Upper lobe of left lung (tissue), 6 donors: Measurements from ENCODE around the gene EXD1. TPM values are rescaled to one million over a fixed set of nuclear protein-coding genes. Genes with fewer than 3 reads are reported as not detected.

Experiments
- ATAC-seq, 2 donors: fragments of 200-7000 bp; cut with Tn5 transposase; one replicate each; pipeline ENCODE4 v1.9.1; 2022; ENCODE audit warnings: mild to moderate bottlenecking in 2 of 2, moderate library complexity in 2 of 2; ENCODE audit not compliant: low FRiP score in 2 of 2
- DNase-seq, 2 donors: peaks; one replicate each; pipeline ENCODE4 v3.0.0-alpha.2; 2019 to 2020
- H3K27ac ChIP-seq, 4 donors: fragments of 200-600 bp; sonication (generic); one replicate each; pipeline ENCODE4 v1.5.1; 2016 to 2019
- H3K27me3 ChIP-seq, 4 donors: fragments of 200-600 bp; sonication (generic); one replicate each; pipeline ENCODE4 v1.5.1; 2017 to 2019
- H3K36me3 ChIP-seq, 4 donors: fragments of 200-600 bp; sonication (generic); one replicate each; pipeline ENCODE4 v1.5.1; 2016 to 2019
- H3K4me1 ChIP-seq, 4 donors: fragments of 200-600 bp; sonication (generic); one replicate each; pipeline ENCODE4 v1.5.1; 2018 to 2019
- H3K4me3 ChIP-seq, 4 donors: fragments of 200-600 bp; sonication (generic); one replicate each; pipeline ENCODE4 v1.5.1; 2017 to 2019; ENCODE audit warnings: mild to moderate bottlenecking in 2 of 4, moderate library complexity in 1 of 4
- H3K9me3 ChIP-seq, 4 donors: fragments of 200-600 bp; sonication (generic); one replicate each; pipeline ENCODE4 v1.5.1; 2018 to 2019
- CTCF ChIP-seq, 6 experiments: fragments of 450-650 bp in 4 of 6; fragments of 200-600 bp in 2 of 6; sonication (generic) in 2 of 6; IDR thresholded peaks; one replicate each; pipeline ENCODE4 v1.5.1; 2016 to 2019; ENCODE audit warnings: antibody characterized with exemption in 6 of 6
- EP300 ChIP-seq, 4 donors: sonication (generic); formaldehyde crosslinking; IDR thresholded peaks; one replicate each; pipeline ENCODE4 v1.5.1; 2017; ENCODE audit warnings: antibody characterized with exemption in 4 of 4, control low read depth in 2 of 4
- POLR2A ChIP-seq, 4 donors: fragments of 450-650 bp; IDR thresholded peaks; one replicate each; pipeline ENCODE4 v1.5.1; 2016 to 2017; ENCODE audit warnings: antibody characterized with exemption in 4 of 4, mild to moderate bottlenecking in 2 of 4
- POLR2AphosphoS5 ChIP-seq, 2 donors: sonication (generic); formaldehyde crosslinking; IDR thresholded peaks; one replicate each; pipeline ENCODE4 v1.5.1; 2017; ENCODE audit warnings: antibody characterized with exemption in 2 of 2
- WGBS, 2 donors: methylation state at CpG; one replicate each; pipeline ENCODE4 v1.1.5; 2017 to 2018; 5-methylcytosine and 5-hydroxymethylcytosine counted together
- total RNA-seq, 6 donors: library from RNA; depleted of rRNA in 4 of 6; stranded (reverse); fragments of >200 nt in 4 of 6; gene quantifications; one replicate each; pipeline versions ENCODE4 v1.1.0 to v1.2.1, GENCODE V29; 2016 to 2021
- donor health status: DM: no; HTN: no; CAD: no; lungs with moderate emphysema.
- donor health status: DM: no; HTN: yes; CAD: no; lungs with severe emphysema.

The EXD1 gene
- total RNA-seq = under 1 TPM in 2 of 6 donors, not detected in 4; 0.09 to 0.30 TPM

- H3K36me3 ChIP-seq = no peaks in the 10 kb centered on the region
- WGBS, 2 donors = 0 to 1% methylated on average over 20 to 66 of the region's 72 CpGs
- H3K4me3 ChIP-seq = peak within 1 kb of the TSS; percentile 63 to 92 (median 78)
- ATAC-seq (peak; percentile 99 to 100), DNase-seq (peak; percentile 98 to 99)
- H3K9me3 ChIP-seq = no peaks in the 10 kb centered on the region
- no peaks in the 10 kb centered on the region for H3K27me3 ChIP-seq
- H3K4me1 ChIP-seq = peaks cover 16 to 37% (median 23%) of the 10 kb centered on the region in 4 donors
- TF ChIP-seq CTCF (IDR thresholded peaks at IDR 0.05) (peak; percentile 94 to 99 (median 98)), EP300 (IDR thresholded peaks at IDR 0.05) (peak in 2 of 4 donors; percentile 1 to 8), POLR2AphosphoS5 (IDR thresholded peaks at IDR 0.05) (peak; percentile 69 to 90), POLR2A (IDR thresholded peaks at IDR 0.05) (peak in 3 of 4 donors; percentile 57 to 87 (median 86))
- H3K27ac ChIP-seq = peak within 1 kb of the TSS; percentile 88 to 98 (median 94)
These were observed at the start of gene EXD1, which contains the start of gene CHP1 for GRCh38 chr15:41230650-41231421. EXD1 (minus strand) TSS chr15:41230757; CDS start chr15:41226575, 4,182 bp downstream. CHP1 (plus strand) TSS chr15:41231268; CDS start chr15:41231383, 115 bp downstream.

GRCh38 chr15:41279535-41280283 lies 49.2 kb upstream of the EXD1 start:
- Histone ChIP-seq H3K9me3 (no peaks in the 10 kb centered on the region), H3K4me1 (peaks cover 3 to 6% (median 5%) of the 10 kb centered on the region in 4 donors), H3K27me3 (no peaks in the 10 kb centered on the region), H3K27ac (no peak overlapping the region), H3K4me3 (no peak overlapping the region), H3K36me3 (peaks cover 4 to 42% (median 26%) of the 10 kb centered on the region in 4 donors)
- no peak for ATAC-seq
- no peak for DNase-seq
- TF ChIP-seq CTCF (IDR thresholded peaks at IDR 0.05) (no peak), POLR2A (IDR thresholded peaks at IDR 0.05) (no peak), POLR2AphosphoS5 (IDR thresholded peaks at IDR 0.05) (no peak), EP300 (IDR thresholded peaks at IDR 0.05) (no peak)
- 80 to 86% methylated on average over 1 of the region's 1 CpG for WGBS, 2 donors

- no peak overlapping the region for H3K4me3 ChIP-seq
- 93 to 97% methylated on average over 3 of the region's 3 CpGs for WGBS, 2 donors
- DNase-seq = no peak
- no peaks in the 10 kb centered on the region for H3K27me3 ChIP-seq
- H3K4me1 ChIP-seq = peaks cover 2 to 5% (median 4%) of the 10 kb centered on the region in 4 donors
- peaks cover 4 to 56% (median 35%) of the 10 kb centered on the region in 4 donors for H3K36me3 ChIP-seq
- H3K9me3 ChIP-seq = no peaks in the 10 kb centered on the region
- no peak for ATAC-seq
- no peak for TF ChIP-seq CTCF (IDR thresholded peaks at IDR 0.05)
- no peak for TF ChIP-seq POLR2AphosphoS5 (IDR thresholded peaks at IDR 0.05)
- no peak for TF ChIP-seq EP300 (IDR thresholded peaks at IDR 0.05)
- TF ChIP-seq POLR2A (IDR thresholded peaks at IDR 0.05) = no peak
- no peak overlapping the region for H3K27ac ChIP-seq
These were observed 47.8 kb upstream of the EXD1 start for GRCh38 chr15:41278319-41278718.

- DNase-seq = no peak
- H3K9me3 ChIP-seq = no peaks in the 10 kb centered on the region
- no peaks in the 10 kb centered on the region for H3K4me1 ChIP-seq
- no peak overlapping the region for H3K4me3 ChIP-seq
- no peak overlapping the region for H3K27ac ChIP-seq
- peaks cover 7 to 70% (median 46%) of the 10 kb centered on the region in 4 donors for H3K36me3 ChIP-seq
- TF ChIP-seq CTCF (IDR thresholded peaks at IDR 0.05) (no peak), POLR2A (IDR thresholded peaks at IDR 0.05) (no peak)
- no peak for ATAC-seq
- no peaks in the 10 kb centered on the region for H3K27me3 ChIP-seq
These were observed 46.3 kb upstream of the EXD1 start for GRCh38 chr15:41276831-41277230.
